GM19467 (cell line): ENCODE results near the gene AP2A1.

ENCODE experiments used
- ATAC-seq: cut with Tn5 transposase; IDR thresholded peaks from one replicate; pipeline ENCODE4 v1.9.1; 2021; ENCODE audit warnings: mild to moderate bottlenecking, moderate library complexity; ENCODE audit not compliant: unreplicated experiment

Gene AP2A1

GRCh38 chr19:49792829-49793560 lies 26.2 kb downstream of the AP2A1 start:
- no peak for ATAC-seq

GRCh38 chr19:49793561-49793840 lies 26.7 kb downstream of the AP2A1 start:
- ATAC-seq: no peak

- no peak for ATAC-seq
These were observed 28.8 kb downstream of the AP2A1 start for GRCh38 chr19:49795615-49796014.

DNA sequence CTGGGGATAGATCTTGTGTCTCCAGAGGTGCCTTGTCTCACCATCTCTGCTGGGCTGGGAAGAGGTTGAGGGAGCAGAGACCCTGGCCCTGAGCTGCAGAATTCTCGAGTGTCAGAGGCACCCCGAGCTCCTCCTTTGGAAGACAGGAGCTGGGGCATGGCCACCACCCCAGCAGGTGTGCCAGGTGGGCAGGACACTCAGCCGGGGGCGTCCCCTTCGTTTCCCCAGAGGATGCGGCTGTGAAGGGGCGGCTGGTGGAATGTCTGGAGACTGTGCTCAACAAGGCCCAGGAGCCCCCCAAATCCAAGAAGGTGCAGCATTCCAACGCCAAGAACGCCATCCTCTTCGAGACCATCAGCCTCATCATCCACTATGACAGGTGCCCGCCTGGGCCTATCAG lies 31.8 kb downstream of the AP2A1 start:
- ATAC-seq: no peak

GRCh38 chr19:49799271-49799797 lies 32.5 kb downstream of the AP2A1 start:
- ATAC-seq: no peak

- ATAC-seq: no peak
These were observed 33.1 kb downstream of the AP2A1 start for GRCh38 chr19:49799798-49800376.

DNA sequence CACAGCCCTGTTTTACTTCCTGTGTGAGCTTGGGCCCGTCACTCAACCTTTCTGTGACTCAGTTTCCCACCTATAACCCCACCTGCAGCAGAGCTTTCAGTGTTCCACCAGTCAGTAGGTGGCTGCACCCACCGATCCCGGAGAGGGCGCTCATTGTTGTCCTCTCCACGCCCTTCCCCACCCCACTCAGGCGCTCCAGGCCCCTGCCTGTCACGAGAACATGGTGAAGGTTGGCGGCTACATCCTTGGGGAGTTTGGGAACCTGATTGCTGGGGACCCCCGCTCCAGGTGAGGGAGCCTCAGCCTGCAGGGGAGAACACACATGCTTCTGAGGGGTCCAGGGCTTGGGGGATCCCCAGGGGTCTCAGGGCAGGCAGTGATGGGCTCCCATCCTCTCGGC lies 34.0 kb downstream of the AP2A1 start:
- ATAC-seq: no peak

GRCh38 chr19:49801401-49801888 lies 34.6 kb downstream of the AP2A1 start:
- no peak for ATAC-seq

DNA sequence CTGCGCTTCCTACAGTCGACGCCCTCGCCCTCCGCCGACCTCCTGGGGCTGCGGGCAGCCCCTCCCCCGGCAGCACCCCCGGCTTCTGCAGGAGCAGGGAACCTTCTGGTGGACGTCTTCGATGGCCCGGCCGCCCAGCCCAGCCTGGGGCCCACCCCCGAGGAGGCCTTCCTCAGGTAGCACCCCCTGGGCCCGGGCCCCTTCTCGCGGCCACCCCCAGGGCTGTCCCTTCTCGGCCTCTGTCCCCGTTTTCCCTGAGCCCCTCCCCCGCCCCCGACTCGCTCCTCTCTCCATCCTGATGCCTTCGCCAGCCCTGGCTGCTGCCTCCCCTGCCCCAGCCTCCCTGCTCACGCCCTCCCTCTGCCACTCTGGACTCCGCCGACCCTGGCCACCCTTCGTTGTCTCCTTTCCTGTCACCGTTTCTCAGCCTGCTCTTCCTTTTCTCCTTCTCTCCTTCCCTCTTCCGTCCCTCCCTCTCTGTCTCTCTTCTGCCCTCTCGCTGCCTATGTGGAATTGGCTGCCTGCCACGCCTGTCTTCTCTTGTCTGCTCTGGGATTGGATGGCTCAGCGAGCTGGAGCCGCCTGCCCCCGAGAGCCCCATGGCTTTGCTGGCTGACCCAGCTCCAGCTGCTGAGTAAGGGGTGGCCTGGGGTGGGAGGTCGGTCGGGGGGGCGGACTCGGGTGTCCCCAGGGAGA lies 35.3 kb downstream of the AP2A1 start:
- no peak for ATAC-seq

- ATAC-seq: no peak
These were observed 36.2 kb downstream of the AP2A1 start for GRCh38 chr19:49802836-49803528.

- ATAC-seq: no peak
These were observed 36.7 kb downstream of the AP2A1 start for GRCh38 chr19:49803529-49803856.

GRCh38 chr19:49805822-49806619 lies 39.2 kb downstream of the AP2A1 start:
- ATAC-seq: no peak

DNA sequence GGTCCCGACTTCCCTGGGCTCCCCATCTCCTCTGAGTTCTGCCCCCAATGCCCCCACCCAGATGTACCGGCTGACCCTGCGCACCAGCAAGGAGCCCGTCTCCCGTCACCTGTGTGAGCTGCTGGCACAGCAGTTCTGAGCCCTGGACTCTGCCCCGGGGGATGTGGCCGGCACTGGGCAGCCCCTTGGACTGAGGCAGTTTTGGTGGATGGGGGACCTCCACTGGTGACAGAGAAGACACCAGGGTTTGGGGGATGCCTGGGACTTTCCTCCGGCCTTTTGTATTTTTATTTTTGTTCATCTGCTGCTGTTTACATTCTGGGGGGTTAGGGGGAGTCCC lies 39.8 kb downstream of the AP2A1 start:
- no peak for ATAC-seq

- no peak for ATAC-seq
These were observed 40.5 kb downstream of the AP2A1 start for GRCh38 chr19:49807058-49807903.

DNA sequence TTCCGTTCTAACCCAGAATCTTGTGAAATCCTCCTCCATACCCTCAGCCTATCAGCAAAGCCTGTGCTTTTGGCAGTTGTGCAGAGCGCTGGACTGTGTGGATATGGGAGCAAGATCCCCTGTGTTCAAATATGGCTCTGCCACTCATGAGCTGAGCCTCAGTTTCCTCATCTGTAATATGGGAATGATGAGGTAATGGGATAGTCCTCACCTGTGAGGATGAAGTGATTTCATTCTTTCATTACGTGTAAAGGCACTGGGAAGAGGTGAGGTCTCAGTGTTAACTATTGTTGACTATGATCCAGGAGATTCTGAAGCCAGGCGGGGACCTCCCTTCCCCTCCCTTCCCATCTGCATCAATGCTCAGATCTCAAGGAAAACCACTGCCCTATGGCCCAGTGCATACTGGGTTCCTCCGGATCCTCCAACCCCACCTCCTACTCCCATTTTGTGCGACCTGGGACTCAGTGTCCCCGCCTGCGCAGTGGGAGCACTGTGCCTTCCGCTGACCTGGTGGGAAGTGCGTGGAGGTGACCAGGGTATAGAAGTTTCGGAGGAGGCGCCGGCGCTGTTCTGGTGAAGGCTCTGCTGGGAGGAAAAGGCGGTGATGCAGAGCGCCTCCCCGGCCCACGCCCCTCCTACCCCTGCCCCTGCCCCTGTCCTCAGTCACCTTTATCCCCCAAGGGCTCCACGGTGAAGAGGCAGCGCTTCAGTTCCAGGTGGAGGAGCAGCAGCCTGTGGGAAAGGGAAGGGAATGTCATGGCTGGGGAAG lies 41.3 kb downstream of the AP2A1 start:
- ATAC-seq: no peak

DNA sequence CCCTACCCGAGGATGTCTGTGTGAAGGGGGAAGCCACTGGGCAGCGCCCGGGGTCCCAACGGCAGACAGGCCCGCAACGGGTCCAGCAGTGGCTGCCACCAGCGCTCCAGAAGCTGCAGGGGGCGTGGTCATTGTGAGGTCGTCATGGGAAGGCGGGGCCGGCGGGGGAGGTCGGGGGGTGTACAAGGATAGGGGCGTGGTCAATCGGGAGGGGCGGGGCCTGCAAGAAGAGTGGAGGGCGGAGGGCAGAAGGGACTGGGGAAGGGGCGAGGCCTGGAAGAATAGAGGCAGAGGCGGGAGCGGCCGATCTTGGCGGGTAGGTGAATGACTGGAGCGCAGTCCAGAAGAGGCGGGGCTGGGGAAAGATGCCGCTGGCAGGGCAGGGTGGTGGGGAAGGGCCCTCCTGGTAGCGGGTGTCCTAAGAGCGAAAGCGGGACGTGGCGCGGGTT lies 41.9 kb downstream of the AP2A1 start:
- ATAC-seq: no peak

- ATAC-seq: no peak
These were observed 42.5 kb downstream of the AP2A1 start for GRCh38 chr19:49809160-49809940.

DNA sequence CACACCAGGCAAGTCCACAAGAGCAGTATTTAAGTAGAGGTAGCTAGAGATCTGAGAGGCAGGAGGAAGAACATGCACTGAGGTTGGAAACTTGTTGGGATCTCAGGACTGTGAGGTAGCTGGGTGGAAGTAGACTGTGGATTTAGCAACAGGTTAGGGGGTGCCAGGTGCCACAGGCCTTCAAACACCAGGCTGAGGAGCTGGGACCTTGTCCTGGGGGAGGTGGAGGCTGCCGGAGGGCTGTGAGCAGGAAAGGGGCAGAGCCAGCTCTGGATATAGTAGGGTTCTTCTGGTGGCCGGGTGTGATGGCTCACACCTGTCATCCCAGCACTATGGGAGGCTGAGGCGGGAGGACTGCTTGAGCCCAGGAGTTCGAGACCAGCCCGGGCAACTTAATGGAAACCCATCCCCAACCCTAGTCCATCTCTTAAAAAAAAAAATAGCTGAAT lies 43.2 kb downstream of the AP2A1 start:
- ATAC-seq: no peak
